ENCODE data around the gene SBF1. TPM values are rescaled to one million over a fixed set of nuclear protein-coding genes. Genes with fewer than 3 reads are reported as not detected.

Gene SBF1
- total and polyA plus RNA-seq, 2 donors (not counting 1 experiment from before 2014, with no cell fraction given): 13.5 to 75.8 TPM

DNA sequence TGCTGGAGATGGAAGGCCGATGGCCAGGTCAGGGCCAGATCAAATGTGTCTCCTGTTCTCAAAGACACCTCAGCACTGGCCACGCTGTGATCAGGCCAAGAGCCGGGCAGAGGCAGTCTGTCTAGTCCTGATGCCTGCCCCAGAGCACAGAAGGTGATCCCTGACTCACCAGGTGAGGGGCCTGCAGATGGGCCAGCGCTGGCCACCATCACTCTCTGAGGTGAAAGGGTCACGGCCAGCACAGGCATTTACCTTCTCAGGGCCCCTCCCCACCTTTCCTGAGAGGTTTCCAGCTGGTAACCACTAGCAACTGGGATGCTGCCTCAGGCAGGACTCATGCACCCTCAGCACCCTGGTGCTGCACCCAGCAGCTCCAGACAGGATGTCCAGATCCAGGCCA is 2.9 kb downstream of the SBF1 start:
- Histone ChIP-seq H3K36me3 (ENCODE audit: control insufficient read depth, insufficient read depth, low read length) (peaks cover 5% of the 10 kb centered on the region), H3K9ac (ENCODE audit: insufficient read depth, low read length) (no peak overlapping the region), H3K79me2 (ENCODE audit: control insufficient read depth, insufficient read depth, low read length) (peaks cover 55% of the 10 kb centered on the region), H3K27ac (ENCODE audit: insufficient read depth, low read length) (no peak overlapping the region), H2AFZ (ENCODE audit: low read length) (no peak overlapping the region), H3K4me2 (ENCODE audit: extremely low read depth, insufficient read depth, low read length) (no peak overlapping the region), H3K9me3 (ENCODE audit: control insufficient read depth, insufficient read depth, low read depth, low read length) (no peaks in the 10 kb centered on the region), H4K20me1 (ENCODE audit: control insufficient read depth, extremely low read depth, insufficient read depth, low read length) (peaks cover 3% of the 10 kb centered on the region), H3K4me3 (replicated peaks in 1 of 4; ENCODE audit: control extremely low read depth in 1 of 4, insufficient read depth in 1 of 4, low read depth in 3 of 4, low read length in 4 of 4) (no peak overlapping the region), H3K4me1 (ENCODE audit: control insufficient read depth, extremely low read depth, insufficient read depth, low read length) (peaks cover 16% of the 10 kb centered on the region), H3K27me3 (ENCODE audit: control insufficient read depth, insufficient read depth, low read length) (no peaks in the 10 kb centered on the region)
- TF ChIP-seq EZH2 (IDR thresholded peaks at IDR 0.05; ENCODE audit: low read length, missing control alignments): no peak
- TF ChIP-seq, protein P1, sequence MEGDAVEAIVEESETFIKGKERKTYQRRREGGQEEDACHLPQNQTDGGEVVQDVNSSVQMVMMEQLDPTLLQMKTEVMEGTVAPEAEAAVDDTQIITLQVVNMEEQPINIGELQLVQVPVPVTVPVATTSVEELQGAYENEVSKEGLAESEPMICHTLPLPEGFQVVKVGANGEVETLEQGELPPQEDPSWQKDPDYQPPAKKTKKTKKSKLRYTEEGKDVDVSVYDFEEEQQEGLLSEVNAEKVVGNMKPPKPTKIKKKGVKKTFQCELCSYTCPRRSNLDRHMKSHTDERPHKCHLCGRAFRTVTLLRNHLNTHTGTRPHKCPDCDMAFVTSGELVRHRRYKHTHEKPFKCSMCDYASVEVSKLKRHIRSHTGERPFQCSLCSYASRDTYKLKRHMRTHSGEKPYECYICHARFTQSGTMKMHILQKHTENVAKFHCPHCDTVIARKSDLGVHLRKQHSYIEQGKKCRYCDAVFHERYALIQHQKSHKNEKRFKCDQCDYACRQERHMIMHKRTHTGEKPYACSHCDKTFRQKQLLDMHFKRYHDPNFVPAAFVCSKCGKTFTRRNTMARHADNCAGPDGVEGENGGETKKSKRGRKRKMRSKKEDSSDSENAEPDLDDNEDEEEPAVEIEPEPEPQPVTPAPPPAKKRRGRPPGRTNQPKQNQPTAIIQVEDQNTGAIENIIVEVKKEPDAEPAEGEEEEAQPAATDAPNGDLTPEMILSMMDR (conservative IDR thresholded peaks at IDR 0.05 in 1 of 2, IDR thresholded peaks at IDR 0.05 in 1 of 2; ENCODE audit: low read depth in 1 of 2, low read length in 2 of 2): no peak
- no peak for DNase-seq (ENCODE audit: low read depth in 2 of 2)

DNA sequence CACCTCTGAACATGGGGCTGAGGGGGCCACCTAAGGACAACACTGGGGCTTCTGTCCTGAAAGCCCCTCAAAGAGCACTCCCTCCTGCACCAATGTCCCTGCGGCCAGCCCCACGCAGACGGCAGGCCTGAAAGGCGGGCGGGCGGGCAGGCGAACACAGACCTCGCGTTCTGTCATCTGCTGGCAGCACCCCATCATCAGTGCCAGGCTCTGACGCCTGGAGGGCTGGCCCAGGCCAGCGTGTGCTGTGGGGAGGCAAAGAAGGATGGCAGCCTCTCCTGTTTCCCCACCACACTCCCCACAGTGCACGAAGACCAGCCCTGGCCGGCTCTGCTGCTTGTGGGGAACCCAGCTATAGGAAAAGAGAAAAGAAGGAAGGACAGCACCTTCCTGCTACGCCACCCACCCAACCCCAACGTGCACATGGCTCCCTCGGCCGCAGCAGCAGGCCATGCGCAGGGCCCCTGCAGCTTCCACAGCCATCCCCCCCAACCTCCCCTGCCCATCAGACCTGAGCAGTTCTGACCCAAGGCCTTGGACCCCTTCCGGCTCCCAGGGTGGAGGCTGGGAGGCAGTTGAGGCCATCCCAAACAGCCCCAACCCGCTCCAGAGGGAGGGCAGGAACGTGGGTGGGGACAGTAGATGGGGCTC is 3.5 kb downstream of the SBF1 start:
- Histone ChIP-seq H3K4me1 (ENCODE audit: control insufficient read depth, extremely low read depth, insufficient read depth, low read length) (peaks cover 16% of the 10 kb centered on the region), H3K36me3 (ENCODE audit: control insufficient read depth, insufficient read depth, low read length) (peaks cover 10% of the 10 kb centered on the region), H3K79me2 (ENCODE audit: control insufficient read depth, insufficient read depth, low read length) (peaks cover 55% of the 10 kb centered on the region), H3K9ac (ENCODE audit: insufficient read depth, low read length) (no peak overlapping the region), H2AFZ (ENCODE audit: low read length) (no peak overlapping the region), H3K27me3 (ENCODE audit: control insufficient read depth, insufficient read depth, low read length) (no peaks in the 10 kb centered on the region), H3K9me3 (ENCODE audit: control insufficient read depth, insufficient read depth, low read depth, low read length) (no peaks in the 10 kb centered on the region), H3K27ac (ENCODE audit: insufficient read depth, low read length) (no peak overlapping the region), H3K4me2 (ENCODE audit: extremely low read depth, insufficient read depth, low read length) (no peak overlapping the region), H3K4me3 (replicated peaks in 1 of 4; ENCODE audit: control extremely low read depth in 1 of 4, insufficient read depth in 1 of 4, low read depth in 3 of 4, low read length in 4 of 4) (no peak overlapping the region), H4K20me1 (ENCODE audit: control insufficient read depth, extremely low read depth, insufficient read depth, low read length) (peaks cover 3% of the 10 kb centered on the region)
- DNase-seq (ENCODE audit: low read depth in 2 of 2): no peak
- TF ChIP-seq, protein P1 (conservative IDR thresholded peaks at IDR 0.05 in 1 of 2, IDR thresholded peaks at IDR 0.05 in 1 of 2; ENCODE audit: low read depth in 1 of 2, low read length in 2 of 2): no peak
- TF ChIP-seq EZH2 (IDR thresholded peaks at IDR 0.05; ENCODE audit: low read length, missing control alignments): no peak

DNA sequence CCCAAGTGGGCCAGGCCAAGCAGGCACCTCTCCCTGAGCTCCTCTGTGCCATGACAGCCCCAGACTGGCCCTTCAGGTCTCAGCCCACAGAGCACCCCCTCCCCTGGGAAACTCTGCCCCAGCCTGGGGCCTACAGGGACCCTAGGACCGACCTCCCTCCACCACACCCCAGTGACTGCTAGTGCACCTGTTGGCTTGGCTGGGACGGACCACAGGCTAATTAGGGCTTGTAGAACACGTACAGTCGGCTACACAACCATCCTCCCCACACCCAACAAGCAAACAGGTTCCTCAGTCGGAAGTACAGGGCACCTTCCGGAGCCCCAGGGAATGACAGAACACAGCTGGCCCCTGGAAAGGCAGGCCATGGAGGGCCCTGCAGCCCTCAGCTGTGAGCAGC is 4.3 kb downstream of the SBF1 start:
- TF ChIP-seq, protein P1 (conservative IDR thresholded peaks at IDR 0.05 in 1 of 2, IDR thresholded peaks at IDR 0.05 in 1 of 2; ENCODE audit: low read depth in 1 of 2, low read length in 2 of 2): no peak
- TF ChIP-seq EZH2 (IDR thresholded peaks at IDR 0.05; ENCODE audit: low read length, missing control alignments): no peak
- Histone ChIP-seq H3K4me2 (ENCODE audit: extremely low read depth, insufficient read depth, low read length) (no peak overlapping the region), H4K20me1 (ENCODE audit: control insufficient read depth, extremely low read depth, insufficient read depth, low read length) (peaks cover 3% of the 10 kb centered on the region), H3K79me2 (ENCODE audit: control insufficient read depth, insufficient read depth, low read length) (peaks cover 55% of the 10 kb centered on the region), H3K36me3 (ENCODE audit: control insufficient read depth, insufficient read depth, low read length) (peaks cover 18% of the 10 kb centered on the region), H3K4me3 (replicated peaks in 1 of 4; ENCODE audit: control extremely low read depth in 1 of 4, insufficient read depth in 1 of 4, low read depth in 3 of 4, low read length in 4 of 4) (no peak overlapping the region), H3K27ac (ENCODE audit: insufficient read depth, low read length) (no peak overlapping the region), H3K27me3 (ENCODE audit: control insufficient read depth, insufficient read depth, low read length) (no peaks in the 10 kb centered on the region), H2AFZ (ENCODE audit: low read length) (no peak overlapping the region), H3K9ac (ENCODE audit: insufficient read depth, low read length) (no peak overlapping the region), H3K9me3 (ENCODE audit: control insufficient read depth, insufficient read depth, low read depth, low read length) (no peaks in the 10 kb centered on the region), H3K4me1 (ENCODE audit: control insufficient read depth, extremely low read depth, insufficient read depth, low read length) (peaks cover 16% of the 10 kb centered on the region)
- no peak for DNase-seq (ENCODE audit: low read depth in 2 of 2)
